Stimulated activated CD8-positive, alpha-beta memory T cell treated with anti-CD3 and anti-CD28 coated beads, Interleukin-7, amount 100 ng/mL, for 1 hour (primary cell): Measurements from ENCODE around the gene ACRV1.
A peak's percentile ranks its signal among the peaks of the same experiment; 100 is the strongest.

Experiments
- DNase-seq, 2 donors: peaks; one replicate each; pipeline ENCODE4 v3.0.0-alpha.2; 2020; ENCODE audit warnings: low read depth in 2 of 2

ACRV1 gene

GRCh38 chr11:125649465-125650166, 31.0 kb downstream of the ACRV1 start:
- DNase-seq, result no peak

GRCh38 chr11:125645871-125646270, 34.8 kb downstream of the ACRV1 start:
- no peak for DNase-seq

GRCh38 chr11:125638315-125638714, 42.3 kb downstream of the ACRV1 start:
- DNase-seq, result no peak

- DNase-seq, result no peak
Observed at GRCh38 chr11:125637840-125638239, 42.8 kb downstream of the ACRV1 start.

GRCh38 chr11:125627236-125627910, 53.3 kb downstream of the ACRV1 start:
- no peak for DNase-seq

GRCh38 chr11:125626288-125626950, 54.2 kb downstream of the ACRV1 start:
- peak in 1 of 2 donors; percentile 5 for DNase-seq

- peak; percentile 72 to 74 for DNase-seq
Observed at GRCh38 chr11:125625630-125626287, 54.9 kb downstream of the ACRV1 start.

- DNase-seq, result peak in 1 of 2 donors; percentile 0
Observed at GRCh38 chr11:125625225-125625629, 55.4 kb downstream of the ACRV1 start.

GRCh38 chr11:125624756-125625213, 55.9 kb downstream of the ACRV1 start, which contains the start of gene CHEK1:
TSS of gene CHEK1 (plus strand) at chr11:125625163. CDS start at chr11:125626769, 1,606 bp downstream.
- DNase-seq, result no peak

- no peak for DNase-seq
Observed at GRCh38 chr11:125623064-125623463, 57.6 kb downstream of the ACRV1 start.

- no peak for DNase-seq
Observed at GRCh38 chr11:125621995-125622394, 58.7 kb downstream of the ACRV1 start.
